ENCODE data around the gene SLC6A17.

GRCh38 chr1:110184446-110184845 is 34.2 kb downstream of the SLC6A17 start:
- TF ChIP-seq CTCF (IDR thresholded peaks at IDR 0.05; ENCODE audit: low read depth, low read length), result no peak
- no peak for TF ChIP-seq EZH2phosphoT487 (IDR thresholded peaks at IDR 0.05; ENCODE audit: low read depth)
